ENCODE measurements around the gene SRI. TPM values are rescaled to one million over a fixed set of nuclear protein-coding genes. Genes with fewer than 3 reads are reported as not detected.

SRI gene
- total RNA-seq, 1 donor from 2014 or later, result 83.5 TPM

GRCh38 chr7:88253640-88254039 is 33.8 kb upstream of the SRI start:
- Mint-ChIP-seq H3K36me3 (peaks cover 4% of the 10 kb centered on the region), H3K27ac (no peak overlapping the region), H3K4me1 (no peaks in the 10 kb centered on the region), H3K9me3 (peaks cover 27% of the 10 kb centered on the region), H3K27me3 (ENCODE audit: low read depth) (no peaks in the 10 kb centered on the region), H3K4me3 (no peak overlapping the region)
- no peak for TF ChIP-seq CTCF (IDR thresholded peaks at IDR 0.05; ENCODE audit: unreplicated experiment)
- no peak for DNase-seq (ENCODE audit: low spot score in 2 of 2, unreplicated experiment in 2 of 2)

- Mint-ChIP-seq H3K27ac (no peak overlapping the region), H3K4me1 (peaks cover 3% of the 10 kb centered on the region), H3K4me3 (no peak overlapping the region), H3K9me3 (no peaks in the 10 kb centered on the region), H3K36me3 (no peaks in the 10 kb centered on the region), H3K27me3 (ENCODE audit: low read depth) (no peaks in the 10 kb centered on the region)
- TF ChIP-seq CTCF (IDR thresholded peaks at IDR 0.05; ENCODE audit: unreplicated experiment), result no peak
- DNase-seq (ENCODE audit: low spot score in 2 of 2, unreplicated experiment in 2 of 2), result no peak
Measured at GRCh38 chr7:88244258-88244657, 24.4 kb upstream of the SRI start.

- Mint-ChIP-seq H3K4me1 (peaks cover 3% of the 10 kb centered on the region), H3K4me3 (no peak overlapping the region), H3K36me3 (no peaks in the 10 kb centered on the region), H3K27ac (no peak overlapping the region), H3K27me3 (ENCODE audit: low read depth) (no peaks in the 10 kb centered on the region), H3K9me3 (no peaks in the 10 kb centered on the region)
- peak; percentile 71 for TF ChIP-seq CTCF (IDR thresholded peaks at IDR 0.05; ENCODE audit: unreplicated experiment)
- DNase-seq (ENCODE audit: low spot score in 2 of 2, unreplicated experiment in 2 of 2), result no peak
Measured at GRCh38 chr7:88243345-88243909, 23.6 kb upstream of the SRI start.

- Mint-ChIP-seq H3K27ac (no peak overlapping the region), H3K4me1 (peaks cover 3% of the 10 kb centered on the region), H3K27me3 (ENCODE audit: low read depth) (no peaks in the 10 kb centered on the region), H3K36me3 (no peaks in the 10 kb centered on the region), H3K9me3 (no peaks in the 10 kb centered on the region), H3K4me3 (no peak overlapping the region)
- TF ChIP-seq CTCF (IDR thresholded peaks at IDR 0.05; ENCODE audit: unreplicated experiment), result no peak
- no peak for DNase-seq (ENCODE audit: low spot score in 2 of 2, unreplicated experiment in 2 of 2)
Measured at GRCh38 chr7:88239852-88240251, 20.0 kb upstream of the SRI start.

- Mint-ChIP-seq H3K4me1 (no peaks in the 10 kb centered on the region), H3K36me3 (peaks cover 1% of the 10 kb centered on the region), H3K9me3 (peaks cover 1% of the 10 kb centered on the region), H3K4me3 (no peak overlapping the region), H3K27ac (no peak overlapping the region), H3K27me3 (ENCODE audit: low read depth) (no peaks in the 10 kb centered on the region)
- DNase-seq (ENCODE audit: low spot score in 2 of 2, unreplicated experiment in 2 of 2), result no peak
- TF ChIP-seq CTCF (IDR thresholded peaks at IDR 0.05; ENCODE audit: unreplicated experiment), result no peak
Measured at GRCh38 chr7:88233828-88234227, 14.0 kb upstream of the SRI start.

- Mint-ChIP-seq H3K9me3 (peaks cover 8% of the 10 kb centered on the region), H3K36me3 (peaks cover 3% of the 10 kb centered on the region), H3K4me1 (peaks cover 3% of the 10 kb centered on the region), H3K27me3 (ENCODE audit: low read depth) (no peaks in the 10 kb centered on the region), H3K27ac (no peak overlapping the region), H3K4me3 (no peak overlapping the region)
- DNase-seq (ENCODE audit: low spot score in 2 of 2, unreplicated experiment in 2 of 2), result no peak
- TF ChIP-seq CTCF (IDR thresholded peaks at IDR 0.05; ENCODE audit: unreplicated experiment), result no peak
Measured at GRCh38 chr7:88230646-88231045, 10.8 kb upstream of the SRI start.
